ENCODE measurements around the gene LLGL2.
"Not testable (repeated sequence)": the region's sequence is repeated elsewhere in the genome, so short reads cannot be mapped to it uniquely, and the experiment has no call there.

LLGL2 gene

DNA sequence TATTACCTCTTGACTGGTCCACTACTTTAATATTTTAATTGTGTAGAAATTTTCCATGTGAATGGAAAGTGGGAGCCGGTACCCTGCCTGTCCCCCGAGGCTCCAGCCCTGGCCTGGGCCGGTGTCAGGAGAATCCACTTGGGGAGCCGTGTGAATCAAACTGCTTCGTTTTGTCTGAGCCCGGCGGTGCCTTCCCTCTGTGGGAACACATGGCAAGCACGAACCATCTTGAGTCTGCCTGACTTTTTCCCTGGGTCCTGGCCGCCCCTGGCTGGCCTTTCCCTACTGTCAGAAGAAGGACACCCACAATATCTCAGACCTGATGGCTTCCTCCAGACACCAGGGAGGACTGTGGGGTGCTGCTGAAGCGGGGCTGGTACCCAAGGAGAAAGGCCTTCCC lies 49.7 kb downstream of the LLGL2 start:
- no peak overlapping the region for H3K27ac ChIP-seq (replicated peaks)
- TF ChIP-seq, protein P1, sequence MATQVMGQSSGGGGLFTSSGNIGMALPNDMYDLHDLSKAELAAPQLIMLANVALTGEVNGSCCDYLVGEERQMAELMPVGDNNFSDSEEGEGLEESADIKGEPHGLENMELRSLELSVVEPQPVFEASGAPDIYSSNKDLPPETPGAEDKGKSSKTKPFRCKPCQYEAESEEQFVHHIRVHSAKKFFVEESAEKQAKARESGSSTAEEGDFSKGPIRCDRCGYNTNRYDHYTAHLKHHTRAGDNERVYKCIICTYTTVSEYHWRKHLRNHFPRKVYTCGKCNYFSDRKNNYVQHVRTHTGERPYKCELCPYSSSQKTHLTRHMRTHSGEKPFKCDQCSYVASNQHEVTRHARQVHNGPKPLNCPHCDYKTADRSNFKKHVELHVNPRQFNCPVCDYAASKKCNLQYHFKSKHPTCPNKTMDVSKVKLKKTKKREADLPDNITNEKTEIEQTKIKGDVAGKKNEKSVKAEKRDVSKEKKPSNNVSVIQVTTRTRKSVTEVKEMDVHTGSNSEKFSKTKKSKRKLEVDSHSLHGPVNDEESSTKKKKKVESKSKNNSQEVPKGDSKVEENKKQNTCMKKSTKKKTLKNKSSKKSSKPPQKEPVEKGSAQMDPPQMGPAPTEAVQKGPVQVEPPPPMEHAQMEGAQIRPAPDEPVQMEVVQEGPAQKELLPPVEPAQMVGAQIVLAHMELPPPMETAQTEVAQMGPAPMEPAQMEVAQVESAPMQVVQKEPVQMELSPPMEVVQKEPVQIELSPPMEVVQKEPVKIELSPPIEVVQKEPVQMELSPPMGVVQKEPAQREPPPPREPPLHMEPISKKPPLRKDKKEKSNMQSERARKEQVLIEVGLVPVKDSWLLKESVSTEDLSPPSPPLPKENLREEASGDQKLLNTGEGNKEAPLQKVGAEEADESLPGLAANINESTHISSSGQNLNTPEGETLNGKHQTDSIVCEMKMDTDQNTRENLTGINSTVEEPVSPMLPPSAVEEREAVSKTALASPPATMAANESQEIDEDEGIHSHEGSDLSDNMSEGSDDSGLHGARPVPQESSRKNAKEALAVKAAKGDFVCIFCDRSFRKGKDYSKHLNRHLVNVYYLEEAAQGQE (IDR thresholded peaks at IDR 0.05; ENCODE audit: insufficient replicate concordance, low read depth): no peak
- TF ChIP-seq SPI1 (IDR thresholded peaks at IDR 0.05; ENCODE audit: borderline replicate concordance, low read depth): no peak
- no peak for TF ChIP-seq GABPA (IDR thresholded peaks at IDR 0.05; ENCODE audit: low read depth)
- TF ChIP-seq CTCF (IDR thresholded peaks at IDR 0.05; ENCODE audit: insufficient read depth, low read length): no peak
- DNase-seq (ENCODE audit: low read depth in 1 of 2, low spot score in 1 of 2): no peak
- no peaks in the 10 kb centered on the region for H3K27me3 ChIP-seq (ENCODE audit: insufficient read depth, poor library complexity, severe bottlenecking)
- no peak overlapping the region for H3K4me3 ChIP-seq (replicated peaks; ENCODE audit: insufficient read depth, low read length)

DNA sequence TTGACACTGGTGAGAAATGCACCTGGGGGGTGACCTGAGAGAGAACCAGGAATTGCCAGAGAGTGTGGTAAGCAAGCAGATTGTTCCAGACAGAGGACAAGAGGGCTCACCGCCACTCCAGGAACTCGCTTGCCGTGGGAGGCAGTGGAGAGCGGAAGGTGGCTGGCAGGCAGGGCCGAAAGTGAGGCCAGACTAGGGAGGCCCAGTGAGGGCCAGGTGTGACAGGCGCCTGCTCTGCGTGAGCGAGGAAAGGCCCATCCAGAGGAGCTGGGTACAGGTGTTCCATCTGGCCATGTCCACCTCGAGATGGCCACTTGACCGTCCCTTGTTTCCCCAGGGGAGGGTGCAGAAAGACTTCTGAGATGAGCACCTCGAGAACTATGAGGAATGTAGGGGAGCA lies 50.2 kb downstream of the LLGL2 start:
- DNase-seq (ENCODE audit: low read depth in 1 of 2, low spot score in 1 of 2): no peak
- Histone ChIP-seq H3K27me3 (ENCODE audit: insufficient read depth, poor library complexity, severe bottlenecking) (no peaks in the 10 kb centered on the region), H3K4me3 (replicated peaks; ENCODE audit: insufficient read depth, low read length) (no peak overlapping the region), H3K27ac (replicated peaks) (no peak overlapping the region)
- TF ChIP-seq CTCF (IDR thresholded peaks at IDR 0.05; ENCODE audit: insufficient read depth, low read length): no peak
- TF ChIP-seq POLR2AphosphoS5 (IDR thresholded peaks at IDR 0.05; ENCODE audit: low read depth): no peak
- TF ChIP-seq SPI1 (IDR thresholded peaks at IDR 0.05; ENCODE audit: borderline replicate concordance, low read depth): no peak
- TF ChIP-seq, protein P1 (IDR thresholded peaks at IDR 0.05; ENCODE audit: insufficient replicate concordance, low read depth): no peak
- no peak for TF ChIP-seq GABPA (IDR thresholded peaks at IDR 0.05; ENCODE audit: low read depth)

DNA sequence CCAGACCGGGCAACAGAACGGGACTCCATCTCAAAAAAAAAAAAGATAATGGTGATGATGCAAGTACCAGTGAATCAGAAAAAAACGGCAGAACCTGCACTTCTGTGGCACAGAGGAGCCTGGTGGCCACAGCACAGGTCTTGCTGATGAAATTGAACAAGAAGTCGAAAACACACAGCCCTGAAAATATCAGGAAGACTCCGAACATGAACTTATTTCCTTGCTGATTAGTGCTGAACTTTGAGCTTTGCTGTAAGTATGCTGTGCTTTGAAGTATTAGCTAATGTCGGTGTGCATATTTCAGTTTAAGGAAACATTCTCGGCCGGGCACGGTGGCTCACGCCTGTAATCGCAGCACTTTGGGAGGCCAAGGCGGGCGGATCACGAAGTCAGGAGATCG lies 51.2 kb downstream of the LLGL2 start:
- H3K27me3 ChIP-seq (ENCODE audit: insufficient read depth, poor library complexity, severe bottlenecking): no peaks in the 10 kb centered on the region
- DNase-seq (ENCODE audit: low read depth in 1 of 2, low spot score in 1 of 2): no peak

DNA sequence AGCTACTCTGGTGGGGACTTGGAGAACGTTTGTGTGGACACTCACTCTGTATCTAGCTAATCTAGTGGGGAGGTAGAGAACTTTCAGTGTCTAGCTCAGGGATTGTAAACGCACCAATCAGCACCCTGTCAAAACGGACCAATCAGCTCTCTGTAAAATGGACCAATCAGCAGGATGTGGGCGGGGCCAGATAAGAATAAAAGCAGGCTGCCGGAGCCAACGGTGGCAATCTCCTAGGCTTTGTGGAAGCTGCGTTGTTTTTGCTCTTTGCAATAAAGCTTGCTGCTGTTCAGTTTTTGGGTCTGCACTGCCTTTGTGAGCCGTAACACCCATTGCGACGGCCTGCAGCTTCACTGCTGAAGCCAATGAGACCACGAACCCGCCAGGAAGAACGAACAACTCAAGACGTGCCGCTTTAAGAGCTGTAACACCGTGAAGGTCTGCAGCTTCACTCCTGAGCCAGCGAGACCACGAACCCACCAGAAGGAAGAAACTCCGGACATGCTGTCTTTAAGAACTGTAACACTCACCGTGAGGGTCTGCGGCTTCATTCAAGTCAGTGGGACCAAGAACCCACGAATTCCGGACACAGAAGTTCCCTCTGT lies 55.7 kb downstream of the LLGL2 start:
- DNase-seq (ENCODE audit: low read depth in 1 of 2, low spot score in 1 of 2): peak in 1 of 2 experiments; percentile 28
- H3K4me3 ChIP-seq (replicated peaks; ENCODE audit: insufficient read depth, low read length); H3K27me3 ChIP-seq (ENCODE audit: insufficient read depth, poor library complexity, severe bottlenecking); H3K27ac ChIP-seq (replicated peaks): not testable (repeated sequence)

More for the DNA sequence above, 51.2 kb downstream of the LLGL2 start:
- TF ChIP-seq SPI1 (IDR thresholded peaks at IDR 0.05; ENCODE audit: borderline replicate concordance, low read depth): no peak
- TF ChIP-seq, protein P1 (IDR thresholded peaks at IDR 0.05; ENCODE audit: insufficient replicate concordance, low read depth): no peak
- no peak for TF ChIP-seq CTCF (IDR thresholded peaks at IDR 0.05; ENCODE audit: insufficient read depth, low read length)
- no peak for TF ChIP-seq GABPA (IDR thresholded peaks at IDR 0.05; ENCODE audit: low read depth)
- Histone ChIP-seq H3K4me3 (replicated peaks; ENCODE audit: insufficient read depth, low read length) (no peak overlapping the region), H3K27ac (replicated peaks) (no peak overlapping the region)

- peaks cover 15% of the 10 kb centered on the region for H3K27me3 ChIP-seq (ENCODE audit: insufficient read depth, poor library complexity, severe bottlenecking)
- DNase-seq (ENCODE audit: low read depth in 1 of 2, low spot score in 1 of 2); H3K27ac ChIP-seq (replicated peaks); H3K4me3 ChIP-seq (replicated peaks; ENCODE audit: insufficient read depth, low read length): not testable (repeated sequence)
These were observed 57.7 kb downstream of the LLGL2 start for GRCh38 chr17:75583197-75583596.
